Measurements from ENCODE around the gene GPC5.
A peak's percentile ranks its signal among the peaks of the same experiment; 100 is the strongest.
"Not testable (repeated sequence)": the region's sequence is repeated elsewhere in the genome, so short reads cannot be mapped to it uniquely, and the experiment has no call there.

Gene GPC5

GRCh38 chr13:92461831-92462230 is 1063.4 kb downstream of the GPC5 start:
- DNase-seq (ENCODE audit: low read depth): no peak

GRCh38 chr13:92463134-92463533 is 1064.7 kb downstream of the GPC5 start:
- DNase-seq (ENCODE audit: low read depth): no peak

GRCh38 chr13:92473765-92474475 is 1075.5 kb downstream of the GPC5 start:
- no peak for DNase-seq (ENCODE audit: low read depth)

- DNase-seq (ENCODE audit: low read depth): no peak
Observed at GRCh38 chr13:92480387-92480786, 1082.0 kb downstream of the GPC5 start.

GRCh38 chr13:92482790-92483189 is 1084.4 kb downstream of the GPC5 start:
- not testable (repeated sequence) for DNase-seq (ENCODE audit: low read depth)

- no peak for DNase-seq (ENCODE audit: low read depth)
Observed at GRCh38 chr13:92483894-92484293, 1085.5 kb downstream of the GPC5 start.

GRCh38 chr13:92487238-92487637 is 1088.8 kb downstream of the GPC5 start:
- DNase-seq (ENCODE audit: low read depth): no peak

GRCh38 chr13:92488249-92488852 is 1089.9 kb downstream of the GPC5 start:
- DNase-seq (ENCODE audit: low read depth): no peak

GRCh38 chr13:92491839-92492238 is 1093.4 kb downstream of the GPC5 start:
- DNase-seq (ENCODE audit: low read depth): no peak

- DNase-seq (ENCODE audit: low read depth): no peak
Observed at GRCh38 chr13:92494915-92495314, 1096.5 kb downstream of the GPC5 start.

GRCh38 chr13:92500192-92500591 is 1101.8 kb downstream of the GPC5 start:
- DNase-seq (ENCODE audit: low read depth): no peak

GRCh38 chr13:92510416-92510815 is 1112.0 kb downstream of the GPC5 start:
- DNase-seq (ENCODE audit: low read depth): peak; percentile 3

GRCh38 chr13:92512852-92513251 is 1114.4 kb downstream of the GPC5 start:
- no peak for DNase-seq (ENCODE audit: low read depth)

- DNase-seq (ENCODE audit: low read depth): no peak
Observed at GRCh38 chr13:92513672-92514071, 1115.3 kb downstream of the GPC5 start.

- DNase-seq (ENCODE audit: low read depth): no peak
Observed at GRCh38 chr13:92514420-92515125, 1116.2 kb downstream of the GPC5 start.

GRCh38 chr13:92516878-92517277 is 1118.5 kb downstream of the GPC5 start:
- not testable (repeated sequence) for DNase-seq (ENCODE audit: low read depth)

- DNase-seq (ENCODE audit: low read depth): not testable (repeated sequence)
Observed at GRCh38 chr13:92518622-92519021, 1120.2 kb downstream of the GPC5 start.

- no peak for DNase-seq (ENCODE audit: low read depth)
Observed at GRCh38 chr13:92530364-92530763, 1131.9 kb downstream of the GPC5 start.

- DNase-seq (ENCODE audit: low read depth): no peak
Observed at GRCh38 chr13:92535222-92536006, 1137.0 kb downstream of the GPC5 start.

GRCh38 chr13:92537471-92537870 is 1139.0 kb downstream of the GPC5 start:
- no peak for DNase-seq (ENCODE audit: low read depth)

GRCh38 chr13:92538164-92538563 is 1139.7 kb downstream of the GPC5 start:
- no peak for DNase-seq (ENCODE audit: low read depth)

- DNase-seq (ENCODE audit: low read depth): not testable (repeated sequence)
Observed at GRCh38 chr13:92539148-92539547, 1140.7 kb downstream of the GPC5 start.
